Epithelial cell of esophagus (primary cell): Measurements from ENCODE around the gene HAL.

Experiments used
- DNase-seq: peaks from one replicate; pipeline ENCODE4 v3.0.0; 2010; ENCODE audit warnings: low read depth
- H3K4me3 ChIP-seq: 2 replicates; pipeline ENCODE4 v1.5.1; 2011; ENCODE audit warnings: mild to moderate bottlenecking, low read length, control low read depth
- TF ChIP-seq, protein P1 (sequence below): IDR thresholded peaks from 2 replicates; pipeline ENCODE4 v1.5.1; 2011; ENCODE audit warnings: low read depth, mild to moderate bottlenecking, low read length, control low read depth, inconsistent platforms; ENCODE audit not compliant: insufficient read depth; ENCODE audit errors: missing control alignments

HAL gene

DNA sequence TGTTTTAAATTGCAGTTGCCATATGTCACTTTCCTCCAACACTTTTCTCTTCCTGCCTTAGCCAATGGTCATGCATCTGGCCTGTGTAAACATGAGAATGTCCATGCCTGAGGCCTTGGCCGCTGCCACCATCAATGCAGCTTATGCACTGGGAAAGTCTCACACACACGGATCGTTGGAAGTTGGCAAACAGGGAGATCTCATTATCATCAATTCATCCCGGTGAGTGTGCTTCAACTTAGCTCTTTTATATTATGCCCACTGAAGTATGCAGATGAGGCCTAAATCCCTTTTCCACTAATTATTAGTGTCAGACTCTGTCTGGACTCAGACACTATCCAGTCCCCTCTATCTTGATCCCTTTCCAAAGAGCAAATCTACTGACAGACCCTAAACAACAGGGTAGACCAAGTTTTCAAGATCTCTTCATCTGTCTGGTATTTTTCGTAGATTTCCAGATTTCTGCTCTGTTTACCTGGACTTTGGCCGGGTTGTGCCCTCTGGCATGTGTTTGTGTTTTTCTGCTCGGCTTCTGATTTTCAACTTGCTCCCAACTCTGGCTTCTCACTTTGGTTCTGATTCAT, 29.8 kb downstream of the HAL start:
- no peak overlapping the region for H3K4me3 ChIP-seq
- TF ChIP-seq, protein P1, sequence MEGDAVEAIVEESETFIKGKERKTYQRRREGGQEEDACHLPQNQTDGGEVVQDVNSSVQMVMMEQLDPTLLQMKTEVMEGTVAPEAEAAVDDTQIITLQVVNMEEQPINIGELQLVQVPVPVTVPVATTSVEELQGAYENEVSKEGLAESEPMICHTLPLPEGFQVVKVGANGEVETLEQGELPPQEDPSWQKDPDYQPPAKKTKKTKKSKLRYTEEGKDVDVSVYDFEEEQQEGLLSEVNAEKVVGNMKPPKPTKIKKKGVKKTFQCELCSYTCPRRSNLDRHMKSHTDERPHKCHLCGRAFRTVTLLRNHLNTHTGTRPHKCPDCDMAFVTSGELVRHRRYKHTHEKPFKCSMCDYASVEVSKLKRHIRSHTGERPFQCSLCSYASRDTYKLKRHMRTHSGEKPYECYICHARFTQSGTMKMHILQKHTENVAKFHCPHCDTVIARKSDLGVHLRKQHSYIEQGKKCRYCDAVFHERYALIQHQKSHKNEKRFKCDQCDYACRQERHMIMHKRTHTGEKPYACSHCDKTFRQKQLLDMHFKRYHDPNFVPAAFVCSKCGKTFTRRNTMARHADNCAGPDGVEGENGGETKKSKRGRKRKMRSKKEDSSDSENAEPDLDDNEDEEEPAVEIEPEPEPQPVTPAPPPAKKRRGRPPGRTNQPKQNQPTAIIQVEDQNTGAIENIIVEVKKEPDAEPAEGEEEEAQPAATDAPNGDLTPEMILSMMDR = no peak
- DNase-seq = peak; percentile 32

DNA sequence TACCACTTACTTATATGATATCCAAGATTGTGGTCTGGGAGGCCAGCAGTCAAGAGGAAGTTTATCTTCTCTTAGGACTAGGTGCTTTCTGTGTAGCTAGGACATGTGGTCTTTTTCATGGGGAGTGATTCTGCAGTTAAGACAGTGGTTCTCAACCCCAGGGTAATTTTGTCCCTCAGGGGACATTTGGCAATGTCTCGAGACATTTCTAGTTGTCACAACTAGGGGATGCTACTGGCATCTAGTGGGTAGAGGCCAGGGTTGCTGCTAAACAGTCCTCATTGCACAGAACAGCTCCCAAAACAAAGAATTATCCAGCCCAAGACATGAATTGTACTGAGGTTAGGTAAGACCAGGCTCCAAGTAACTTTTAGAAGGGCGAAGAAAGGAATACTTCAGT, 33.0 kb downstream of the HAL start:
- H3K4me3 ChIP-seq = no peak overlapping the region
- DNase-seq = no peak
- TF ChIP-seq, protein P1 = no peak

DNA sequence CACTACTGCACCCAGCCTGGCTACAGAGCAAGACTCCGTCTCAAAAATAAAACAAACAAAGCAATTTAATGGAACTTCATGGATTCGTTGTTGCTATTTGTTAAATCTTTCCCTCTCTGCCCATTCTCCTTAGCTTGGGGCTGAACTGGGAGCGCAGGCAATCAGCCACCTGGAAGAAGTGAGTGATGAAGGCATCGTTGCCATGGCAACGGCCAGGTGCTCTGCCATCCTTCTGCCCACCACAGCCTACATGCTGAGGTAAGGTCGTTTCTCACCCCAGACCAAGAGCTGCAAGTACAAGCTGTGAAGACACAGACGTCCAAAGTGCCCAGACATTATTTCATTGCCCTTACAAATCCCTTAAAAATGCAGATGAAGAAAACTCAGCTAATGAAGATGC, 33.9 kb downstream of the HAL start:
- TF ChIP-seq, protein P1 = no peak
- DNase-seq = no peak
- H3K4me3 ChIP-seq = no peak overlapping the region

DNA sequence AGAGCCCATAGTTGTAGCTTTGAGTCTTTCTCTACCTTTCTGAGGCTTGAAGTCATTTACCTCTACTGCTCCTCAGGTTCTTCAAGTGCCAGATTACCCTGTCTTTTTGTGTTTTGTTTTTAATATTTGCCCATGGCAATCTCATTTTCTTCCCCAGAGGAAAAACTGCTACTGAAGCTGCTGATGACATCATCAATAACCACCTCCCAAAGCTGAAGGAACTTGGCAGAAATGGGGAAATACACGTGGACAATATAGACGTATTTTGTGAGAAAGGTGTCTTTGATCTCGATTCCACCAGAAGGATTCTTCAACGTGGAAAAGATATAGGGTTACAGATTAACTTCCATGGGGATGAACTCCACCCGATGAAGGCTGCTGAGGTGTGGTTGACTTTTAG, 35.9 kb downstream of the HAL start:
- TF ChIP-seq, protein P1 = no peak
- DNase-seq = no peak
- H3K4me3 ChIP-seq = no peak overlapping the region

DNA sequence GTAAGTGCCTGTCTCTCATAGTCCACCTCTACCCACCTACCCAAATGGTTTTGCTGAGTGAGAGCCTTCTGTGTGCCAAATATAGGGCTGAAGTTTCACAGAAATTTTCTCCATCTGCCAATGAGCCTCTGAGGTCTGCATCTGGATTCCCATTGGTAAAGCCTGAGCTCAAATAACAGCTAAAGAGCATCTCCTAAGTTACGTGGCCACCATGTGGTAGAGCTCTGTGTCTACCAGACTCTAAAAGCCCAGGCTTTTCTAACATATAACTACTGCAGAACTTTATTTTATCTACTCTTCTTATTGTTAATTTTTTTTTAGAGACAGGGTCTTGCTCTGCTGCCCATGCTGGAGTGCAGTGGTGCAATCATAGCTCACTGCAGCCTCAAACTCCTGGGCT, 37.0 kb downstream of the HAL start:
- no peak overlapping the region for H3K4me3 ChIP-seq
- TF ChIP-seq, protein P1 = no peak
- DNase-seq = no peak

DNA sequence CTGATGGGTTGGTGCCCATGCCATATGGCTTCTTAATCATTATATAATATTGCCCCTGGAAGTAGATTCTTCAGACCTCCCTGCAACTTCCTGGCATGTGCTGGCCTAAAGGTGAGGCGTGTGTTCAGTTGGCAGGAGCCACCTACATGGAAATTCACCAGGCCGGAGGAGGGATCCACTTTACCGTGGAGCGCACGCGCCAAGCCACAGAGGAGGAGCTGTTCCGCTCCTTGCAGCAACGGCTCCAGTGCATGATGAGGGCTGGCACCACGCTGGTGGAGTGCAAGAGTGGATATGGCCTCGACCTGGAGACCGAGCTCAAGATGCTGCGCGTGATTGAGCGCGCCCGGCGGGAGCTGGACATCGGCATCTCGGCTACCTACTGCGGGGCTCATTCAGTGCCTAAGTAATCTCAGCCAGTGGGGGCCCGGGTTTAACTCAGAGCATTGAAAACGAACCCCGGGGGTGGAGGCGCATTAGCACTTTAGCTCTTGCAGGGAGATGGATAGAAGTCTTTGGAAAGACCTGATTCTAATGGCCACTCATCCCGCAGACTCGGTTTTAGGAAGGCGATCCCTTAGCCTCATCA, 39.5 kb downstream of the HAL start:
- TF ChIP-seq, protein P1 = no peak
- DNase-seq = no peak
- no peak overlapping the region for H3K4me3 ChIP-seq
